ES-I3 (cell line): ENCODE results near the gene ABRACL.

ENCODE experiments used
- H3K36me3 ChIP-seq: 2 replicates; pipeline ENCODE4 v1.6.1; 2013; ENCODE audit warnings: mild to moderate bottlenecking, low read length, control low read depth, moderate library complexity; ENCODE audit not compliant: insufficient read depth
- H3K4me1 ChIP-seq: 2 replicates; pipeline ENCODE4 v1.6.1; 2013; ENCODE audit warnings: mild to moderate bottlenecking, control low read depth, low read length; ENCODE audit not compliant: insufficient read depth
- H3K9ac ChIP-seq: 2 replicates; pipeline ENCODE4 v1.6.1; 2013; ENCODE audit warnings: low read depth, mild to moderate bottlenecking, low read length, moderate library complexity
- H3K9me3 ChIP-seq: 2 replicates; pipeline ENCODE4 v1.6.1; 2013; ENCODE audit warnings: mild to moderate bottlenecking, low read length, moderate library complexity; ENCODE audit not compliant: control insufficient read depth, insufficient read depth

ABRACL gene

GRCh38 chr6:138997136-138997535 is 31.4 kb upstream of the ABRACL start:
- no peaks in the 10 kb centered on the region for H3K36me3 ChIP-seq
- peaks cover 17% of the 10 kb centered on the region for H3K4me1 ChIP-seq
- no peaks in the 10 kb centered on the region for H3K9me3 ChIP-seq
- no peak overlapping the region for H3K9ac ChIP-seq

DNA sequence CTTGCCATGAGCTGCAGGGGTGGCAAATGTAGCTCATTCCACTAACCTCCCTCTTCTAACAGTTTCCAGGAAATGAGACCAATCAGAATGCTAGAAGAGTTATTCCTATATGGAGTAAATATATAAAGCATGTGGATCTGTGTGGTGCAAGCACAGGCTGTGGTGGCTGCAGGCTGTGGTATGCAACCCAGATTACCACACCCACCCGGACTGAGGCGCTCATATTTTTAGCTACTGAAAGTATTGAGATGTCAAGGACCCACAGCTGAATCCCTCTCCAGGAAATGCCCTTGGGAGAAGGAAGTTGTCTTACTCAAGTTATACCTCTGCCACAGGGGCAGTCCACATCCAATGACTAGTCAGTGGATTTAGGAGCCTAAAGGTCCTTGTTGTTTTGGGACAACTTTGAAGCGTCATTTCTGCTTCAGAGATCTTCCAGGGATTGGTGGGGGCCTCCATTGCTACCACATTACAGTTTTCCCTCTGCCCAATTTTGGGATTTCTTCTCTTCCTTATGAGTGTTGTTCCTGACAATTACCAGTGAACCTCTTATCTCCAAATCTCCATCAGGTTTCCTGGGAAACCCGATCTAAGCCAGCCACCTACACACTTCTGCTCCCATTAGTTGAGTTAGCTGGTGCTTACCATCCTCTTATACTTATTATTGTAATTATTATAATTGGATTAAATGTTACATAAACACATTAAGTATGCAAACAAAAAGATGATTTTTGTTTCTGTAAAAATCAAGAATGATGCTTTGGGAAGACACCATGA is 28.4 kb upstream of the ABRACL start:
- Histone ChIP-seq H3K36me3 (no peaks in the 10 kb centered on the region), H3K9ac (no peak overlapping the region), H3K9me3 (no peaks in the 10 kb centered on the region), H3K4me1 (peaks cover 13% of the 10 kb centered on the region)

DNA sequence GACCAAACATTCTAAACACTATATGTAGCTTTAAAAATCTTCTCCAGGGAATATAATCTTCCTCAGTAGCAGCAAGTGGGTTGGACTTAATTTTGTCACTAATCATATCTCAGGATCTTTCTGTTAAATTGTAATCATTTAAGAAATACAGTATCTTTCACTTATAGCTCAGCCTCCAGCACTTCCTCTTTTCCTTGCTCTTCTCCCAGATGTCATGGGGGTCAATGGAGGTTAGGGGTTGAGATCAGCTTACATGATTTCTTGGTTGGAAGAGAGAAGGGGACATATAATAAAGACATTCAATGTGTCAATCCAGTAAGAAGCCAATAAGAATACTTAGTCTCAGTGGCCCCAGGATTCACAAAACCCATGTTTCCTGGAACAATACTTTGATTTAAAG is 24.8 kb upstream of the ABRACL start:
- Histone ChIP-seq H3K9me3 (no peaks in the 10 kb centered on the region), H3K36me3 (no peaks in the 10 kb centered on the region), H3K4me1 (no peaks in the 10 kb centered on the region), H3K9ac (no peak overlapping the region)

DNA sequence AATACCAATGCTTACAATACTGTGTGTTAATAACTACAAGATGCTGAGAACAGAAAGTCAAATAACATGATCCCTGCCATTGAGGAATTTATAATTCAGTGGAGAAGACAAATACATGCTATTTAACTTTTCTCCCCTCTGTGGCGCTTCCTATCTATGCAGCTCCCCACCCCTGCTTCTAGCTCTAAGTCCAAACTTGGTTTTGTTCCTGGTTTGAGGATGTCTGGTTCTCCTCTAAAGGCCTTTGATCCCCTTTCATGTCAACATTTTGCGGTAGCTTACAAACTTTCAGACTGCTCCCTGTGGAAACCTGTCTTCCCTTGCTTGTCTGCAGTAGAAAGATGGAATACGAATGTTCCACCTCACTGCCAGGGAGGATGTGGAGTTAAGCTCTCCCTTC is 22.1 kb upstream of the ABRACL start:
- no peaks in the 10 kb centered on the region for H3K9me3 ChIP-seq
- no peaks in the 10 kb centered on the region for H3K4me1 ChIP-seq
- H3K9ac ChIP-seq: no peak overlapping the region
- H3K36me3 ChIP-seq: no peaks in the 10 kb centered on the region

DNA sequence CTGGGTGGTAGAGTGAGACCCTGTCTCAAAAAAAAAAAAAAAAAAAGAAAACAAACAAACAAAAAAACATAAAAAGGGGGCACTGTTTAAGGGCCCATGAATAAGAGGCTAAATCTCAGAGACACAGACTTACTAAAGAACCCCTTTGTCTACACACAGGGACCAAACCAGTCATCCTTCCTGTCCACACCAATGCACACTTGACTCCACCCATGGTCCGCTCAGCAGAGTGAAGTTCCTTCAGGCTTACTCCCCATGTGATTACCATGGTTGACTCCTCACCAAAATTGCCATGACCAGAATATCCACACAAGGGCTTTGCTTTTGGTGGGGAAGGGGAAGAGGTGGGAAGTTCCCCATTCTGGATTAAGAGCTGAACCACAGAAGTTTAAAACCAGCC is 21.1 kb upstream of the ABRACL start:
- no peaks in the 10 kb centered on the region for H3K4me1 ChIP-seq
- H3K9ac ChIP-seq: no peak overlapping the region
- H3K9me3 ChIP-seq: no peaks in the 10 kb centered on the region
- no peaks in the 10 kb centered on the region for H3K36me3 ChIP-seq

DNA sequence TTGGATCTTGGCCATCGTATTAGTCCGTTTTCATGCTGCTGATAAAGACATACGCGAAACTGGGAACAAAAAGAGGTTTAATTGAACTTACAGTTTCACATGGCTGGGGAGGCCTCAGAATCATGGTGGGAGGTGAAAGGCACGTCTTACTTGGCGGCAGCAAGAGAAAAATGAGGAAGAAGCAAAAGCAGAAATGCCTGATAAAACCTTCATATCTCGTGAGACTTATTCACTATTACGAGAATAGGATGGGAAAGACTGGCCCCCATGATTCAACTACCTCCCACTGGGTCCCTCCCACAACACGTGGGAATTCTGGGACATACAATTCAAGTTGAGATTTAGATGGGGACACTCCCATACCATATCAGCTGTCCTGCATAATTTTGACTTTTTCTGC is 20.4 kb upstream of the ABRACL start:
- Histone ChIP-seq H3K9me3 (no peaks in the 10 kb centered on the region), H3K36me3 (no peaks in the 10 kb centered on the region), H3K4me1 (no peaks in the 10 kb centered on the region), H3K9ac (no peak overlapping the region)

DNA sequence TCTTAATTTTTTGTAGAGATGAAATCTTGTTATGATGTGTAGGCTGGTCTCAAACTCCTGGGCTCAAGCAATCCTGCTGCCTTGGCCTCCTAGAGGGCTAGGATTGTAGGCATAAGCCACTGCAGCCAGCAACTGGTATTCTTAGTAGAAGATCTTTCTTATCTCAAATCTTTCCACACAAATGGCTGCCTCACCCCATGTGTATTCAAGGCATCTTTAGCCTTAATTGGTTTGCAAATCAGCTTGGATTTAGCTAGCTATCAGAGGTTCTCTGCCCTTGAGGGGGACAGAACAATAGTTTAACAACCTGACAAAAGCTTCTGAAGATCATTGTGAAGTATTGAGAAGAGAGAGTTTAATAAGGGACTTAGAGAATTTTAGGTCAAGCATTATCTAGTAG is 17.9 kb upstream of the ABRACL start:
- Histone ChIP-seq H3K4me1 (no peaks in the 10 kb centered on the region), H3K36me3 (no peaks in the 10 kb centered on the region)

GRCh38 chr6:139011980-139012379 is 16.6 kb upstream of the ABRACL start:
- no peaks in the 10 kb centered on the region for H3K9me3 ChIP-seq
- 0 out of 2 replicates have a peak, but pooled peaks cover 7% of the 10 kb centered on the region for H3K4me1 ChIP-seq
- no peaks in the 10 kb centered on the region for H3K36me3 ChIP-seq
- no peak overlapping the region for H3K9ac ChIP-seq

More for the DNA sequence above, 17.9 kb upstream of the ABRACL start:
- Histone ChIP-seq H3K9ac (no peak overlapping the region), H3K9me3 (no peaks in the 10 kb centered on the region)

- Histone ChIP-seq H3K4me1 (0 out of 2 replicates have a peak, but pooled peaks cover 12% of the 10 kb centered on the region), H3K9ac (no peak overlapping the region), H3K9me3 (no peaks in the 10 kb centered on the region), H3K36me3 (no peaks in the 10 kb centered on the region)
Observed at GRCh38 chr6:139013185-139013800, 15.3 kb upstream of the ABRACL start.

- Histone ChIP-seq H3K9me3 (no peaks in the 10 kb centered on the region), H3K4me1 (0 out of 2 replicates have a peak, but pooled peaks cover 12% of the 10 kb centered on the region), H3K36me3 (no peaks in the 10 kb centered on the region), H3K9ac (no peak overlapping the region)
Observed at GRCh38 chr6:139014945-139015344, 13.6 kb upstream of the ABRACL start.

GRCh38 chr6:139016337-139017213 is 12.0 kb upstream of the ABRACL start:
- no peaks in the 10 kb centered on the region for H3K9me3 ChIP-seq
- no peak overlapping the region for H3K9ac ChIP-seq
- 0 out of 2 replicates have a peak, but pooled peaks cover 12% of the 10 kb centered on the region for H3K4me1 ChIP-seq
- no peaks in the 10 kb centered on the region for H3K36me3 ChIP-seq

GRCh38 chr6:139017227-139017626 is 11.3 kb upstream of the ABRACL start:
- H3K36me3 ChIP-seq: no peaks in the 10 kb centered on the region
- H3K9ac ChIP-seq: no peak overlapping the region
- 0 out of 2 replicates have a peak, but pooled peaks cover 12% of the 10 kb centered on the region for H3K4me1 ChIP-seq
- H3K9me3 ChIP-seq: no peaks in the 10 kb centered on the region

GRCh38 chr6:139019722-139020121 is 8.8 kb upstream of the ABRACL start:
- no peaks in the 10 kb centered on the region for H3K36me3 ChIP-seq
- H3K9ac ChIP-seq: no peak overlapping the region
- H3K4me1 ChIP-seq: peaks cover 15% of the 10 kb centered on the region
- no peaks in the 10 kb centered on the region for H3K9me3 ChIP-seq

- no peaks in the 10 kb centered on the region for H3K36me3 ChIP-seq
- H3K9me3 ChIP-seq: no peaks in the 10 kb centered on the region
- peaks cover 15% of the 10 kb centered on the region for H3K4me1 ChIP-seq
- no peak overlapping the region for H3K9ac ChIP-seq
Observed at GRCh38 chr6:139020689-139021088, 7.9 kb upstream of the ABRACL start.
